K562 (cell line): ENCODE results near the gene RERE. TPM values are rescaled to one million over a fixed set of nuclear protein-coding genes. Genes with fewer than 3 reads are reported as not detected.

Experiments
- ARID1B ChIP-seq: fragments of 450-650 bp; IDR thresholded peaks from 2 replicates; pipeline ENCODE4 v1.6.1; 2016; ENCODE audit warnings: antibody characterized with exemption, mild to moderate bottlenecking, inconsistent platforms
- ARID2 ChIP-seq: fragments of 450-650 bp; IDR thresholded peaks from 2 replicates; pipeline ENCODE4 v1.6.1; 2017; ENCODE audit warnings: antibody characterized with exemption, mild to moderate bottlenecking
- ETV1 ChIP-seq: fragments of 450-650 bp; conservative IDR thresholded peaks from 2 replicates; pipeline ENCODE4 v1.6.1; 2016; ENCODE audit warnings: missing genetic modification characterization, control low read depth, low read depth, missing compliant biosample characterization
- HDAC1 ChIP-seq, 2 experiments: fragments of 450-650 bp; IDR thresholded peaks; 2 replicates each; pipeline ENCODE4 v1.6.1; 2016 to 2017; ENCODE audit warnings: inconsistent platforms in 1 of 2, mild to moderate bottlenecking in 1 of 2, moderate library complexity in 1 of 2
- MIER1 ChIP-seq: fragments of 450-650 bp; IDR thresholded peaks from 2 replicates; pipeline ENCODE4 v1.6.1; 2016; ENCODE audit warnings: antibody characterized with exemption, mild to moderate bottlenecking, low read depth
- PCBP1 ChIP-seq: fragments of 200-400 bp; formaldehyde crosslinking; IDR thresholded peaks from 2 replicates; pipeline ENCODE4 v1.6.1; 2018; ENCODE audit warnings: mild to moderate bottlenecking, low read depth, low read length; ENCODE audit not compliant: poor library complexity, severe bottlenecking
- RBM25 ChIP-seq: fragments of 200-400 bp; formaldehyde crosslinking; IDR thresholded peaks from 2 replicates; pipeline ENCODE4 v1.6.1; 2018; ENCODE audit warnings: low read length, low read depth, moderate library complexity; ENCODE audit not compliant: severe bottlenecking
- ZBTB1 ChIP-seq: sonication (generic); formaldehyde crosslinking; IDR thresholded peaks from 2 replicates; pipeline ENCODE4 v1.8.1; 2023; ENCODE audit warnings: missing genetic modification reagents, low read depth, mild to moderate bottlenecking, borderline replicate concordance
- ZNF121 ChIP-seq: sonication (generic); formaldehyde crosslinking; conservative IDR thresholded peaks from 2 replicates; pipeline ENCODE4 v1.8.0; 2022; ENCODE audit warnings: missing genetic modification reagents
- ZNF24 ChIP-seq: fragments of 450-650 bp; IDR thresholded peaks from 2 replicates; pipeline ENCODE4 v1.6.1; 2016
- polyA plus RNA-seq, 8 experiments: library from polyadenylated mRNA; depleted of rRNA in 4 of 8; stranded (reverse) in 5 of 8; unstranded in 3 of 8; fragments of >200 nt; fragmentation: Nextera tagmentation in 2 of 8; fragmentation: Illumina TruSeq in 1 of 8; extraction: Ambion mirVana in 2 of 8; extraction: Trizol in 1 of 8; gene quantifications; 2 replicates each; pipeline versions ENCODE4 v1.2.1 to v1.2.3, GENCODE V29; 2011 to 2014; ENCODE audit warnings: inconsistent platforms in 1 of 8, missing spikeins in 1 of 8
- total RNA-seq, 7 experiments: library from RNA; depleted of rRNA in 6 of 7; stranded (reverse); fragments of >200 nt in 6 of 7; fragmentation: Illumina TruSeq in 2 of 7; extraction: Trizol in 2 of 7; gene quantifications; 2 replicates each; pipeline versions ENCODE4 v1.2.1 to v1.2.3, GENCODE V29; 2011 to 2021; ENCODE audit warnings: low replicate concordance in 1 of 7
- TF ChIP-seq, protein P1 (sequence below): fragments of 450-650 bp; formaldehyde crosslinking; IDR thresholded peaks from 2 replicates; pipeline ENCODE4 v1.4.0; 2020; ENCODE audit warnings: mild to moderate bottlenecking, moderate library complexity
- TF ChIP-seq, protein P2 (sequence below): sonication (generic); formaldehyde crosslinking; IDR thresholded peaks from 2 replicates; pipeline ENCODE4 v1.8.0; 2022; ENCODE audit warnings: missing genetic modification reagents, mild to moderate bottlenecking, moderate library complexity, borderline replicate concordance
- TF ChIP-seq, protein P3 (sequence below): IDR thresholded peaks from 2 replicates; pipeline ENCODE4 v1.6.1; 2011; ENCODE audit warnings: borderline replicate concordance, low read depth, mild to moderate bottlenecking, moderate library complexity, low read length; ENCODE audit not compliant: insufficient read depth, poor library complexity, severe bottlenecking
- TF ChIP-seq, protein P4 (sequence below): fragments of 250-450 bp; sonication (Bioruptor Pico); IDR thresholded peaks from 2 replicates; pipeline ENCODE4 v1.5.0; 2020; ENCODE audit warnings: mild to moderate bottlenecking
- TF ChIP-seq, protein P5 (sequence below), 2 experiments: fragments of 200-800 bp in 1 of 2; sonication (Bioruptor generic) in 1 of 2; sonication (generic) in 1 of 2; formaldehyde crosslinking in 1 of 2; IDR thresholded peaks in 1 of 2; conservative IDR thresholded peaks in 1 of 2; 2 replicates each; pipeline versions ENCODE4 v1.5.0 to v1.6.1; 2016 to 2020; ENCODE audit warnings: missing compliant biosample characterization in 1 of 2, missing genetic modification characterization in 1 of 2, missing genetic modification reagents in 1 of 2
- TF ChIP-seq, protein P6 (sequence below), 2 experiments: fragments of 450-650 bp; IDR thresholded peaks; 2 replicates each; pipeline ENCODE4 v1.6.1; 2016

RERE gene
- total and polyA plus RNA-seq, 9 of the 15 experiments (the other 6 are each of a cell fraction or from before 2014, with no cell fraction given) = 3.0 to 51.5 (median 13.4) TPM

DNA sequence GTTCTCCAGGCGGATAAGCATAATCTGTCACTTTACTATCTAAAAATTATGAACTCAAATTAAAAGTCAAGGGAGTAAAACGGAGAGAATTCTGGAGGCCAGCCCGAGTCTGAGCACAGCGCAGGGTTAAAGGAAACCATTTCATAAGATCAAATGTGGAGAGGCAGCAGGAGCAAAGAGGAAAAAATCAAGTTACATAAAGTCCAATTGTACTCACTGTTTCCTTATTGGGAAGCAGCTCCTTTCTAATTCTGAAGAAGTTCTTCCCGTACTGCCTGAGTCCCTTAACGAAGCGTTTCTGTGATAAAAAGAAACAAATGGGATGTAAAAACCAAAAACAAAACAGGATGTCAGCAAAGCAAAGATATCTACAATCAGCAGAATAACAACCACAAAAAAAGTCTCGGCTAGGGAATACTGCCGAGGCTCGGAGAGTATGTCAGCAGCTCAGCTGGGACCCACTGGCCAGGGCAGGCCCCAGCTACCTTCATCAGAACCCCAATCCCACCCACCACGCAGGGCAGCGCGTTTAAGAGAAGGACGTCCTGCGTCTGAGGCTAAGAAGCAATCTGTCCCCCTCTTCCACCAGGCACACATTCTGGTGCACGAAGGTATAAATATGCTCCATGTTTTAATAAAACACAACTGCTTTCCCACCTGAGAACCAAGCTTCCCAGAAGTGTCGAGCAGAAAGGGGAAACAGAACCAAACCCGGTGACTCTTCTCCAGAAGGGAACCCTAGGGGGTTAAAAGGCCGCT is 394.8 kb downstream of the RERE start (continued):
- TF ChIP-seq ZNF121 (CRISPR knock-in tag) = no peak
- TF ChIP-seq, protein P1, sequence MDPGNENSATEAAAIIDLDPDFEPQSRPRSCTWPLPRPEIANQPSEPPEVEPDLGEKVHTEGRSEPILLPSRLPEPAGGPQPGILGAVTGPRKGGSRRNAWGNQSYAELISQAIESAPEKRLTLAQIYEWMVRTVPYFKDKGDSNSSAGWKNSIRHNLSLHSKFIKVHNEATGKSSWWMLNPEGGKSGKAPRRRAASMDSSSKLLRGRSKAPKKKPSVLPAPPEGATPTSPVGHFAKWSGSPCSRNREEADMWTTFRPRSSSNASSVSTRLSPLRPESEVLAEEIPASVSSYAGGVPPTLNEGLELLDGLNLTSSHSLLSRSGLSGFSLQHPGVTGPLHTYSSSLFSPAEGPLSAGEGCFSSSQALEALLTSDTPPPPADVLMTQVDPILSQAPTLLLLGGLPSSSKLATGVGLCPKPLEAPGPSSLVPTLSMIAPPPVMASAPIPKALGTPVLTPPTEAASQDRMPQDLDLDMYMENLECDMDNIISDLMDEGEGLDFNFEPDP = no peak
- TF ChIP-seq ARID1B = peak; percentile 21; the same call in 1 of the 2 replicates
- TF ChIP-seq, protein P2, sequence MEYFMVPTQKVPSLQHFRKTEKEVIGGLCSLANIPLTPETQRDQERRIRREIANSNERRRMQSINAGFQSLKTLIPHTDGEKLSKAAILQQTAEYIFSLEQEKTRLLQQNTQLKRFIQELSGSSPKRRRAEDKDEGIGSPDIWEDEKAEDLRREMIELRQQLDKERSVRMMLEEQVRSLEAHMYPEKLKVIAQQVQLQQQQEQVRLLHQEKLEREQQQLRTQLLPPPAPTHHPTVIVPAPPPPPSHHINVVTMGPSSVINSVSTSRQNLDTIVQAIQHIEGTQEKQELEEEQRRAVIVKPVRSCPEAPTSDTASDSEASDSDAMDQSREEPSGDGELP (CRISPR knock-in tag) = peak; percentile 48; the same call in 1 of the 2 replicates
- no peak for TF ChIP-seq MIER1
- TF ChIP-seq RBM25 = no peak
- TF ChIP-seq, protein P3, sequence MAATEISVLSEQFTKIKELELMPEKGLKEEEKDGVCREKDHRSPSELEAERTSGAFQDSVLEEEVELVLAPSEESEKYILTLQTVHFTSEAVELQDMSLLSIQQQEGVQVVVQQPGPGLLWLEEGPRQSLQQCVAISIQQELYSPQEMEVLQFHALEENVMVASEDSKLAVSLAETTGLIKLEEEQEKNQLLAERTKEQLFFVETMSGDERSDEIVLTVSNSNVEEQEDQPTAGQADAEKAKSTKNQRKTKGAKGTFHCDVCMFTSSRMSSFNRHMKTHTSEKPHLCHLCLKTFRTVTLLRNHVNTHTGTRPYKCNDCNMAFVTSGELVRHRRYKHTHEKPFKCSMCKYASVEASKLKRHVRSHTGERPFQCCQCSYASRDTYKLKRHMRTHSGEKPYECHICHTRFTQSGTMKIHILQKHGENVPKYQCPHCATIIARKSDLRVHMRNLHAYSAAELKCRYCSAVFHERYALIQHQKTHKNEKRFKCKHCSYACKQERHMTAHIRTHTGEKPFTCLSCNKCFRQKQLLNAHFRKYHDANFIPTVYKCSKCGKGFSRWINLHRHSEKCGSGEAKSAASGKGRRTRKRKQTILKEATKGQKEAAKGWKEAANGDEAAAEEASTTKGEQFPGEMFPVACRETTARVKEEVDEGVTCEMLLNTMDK = no peak
- TF ChIP-seq, protein P4, sequence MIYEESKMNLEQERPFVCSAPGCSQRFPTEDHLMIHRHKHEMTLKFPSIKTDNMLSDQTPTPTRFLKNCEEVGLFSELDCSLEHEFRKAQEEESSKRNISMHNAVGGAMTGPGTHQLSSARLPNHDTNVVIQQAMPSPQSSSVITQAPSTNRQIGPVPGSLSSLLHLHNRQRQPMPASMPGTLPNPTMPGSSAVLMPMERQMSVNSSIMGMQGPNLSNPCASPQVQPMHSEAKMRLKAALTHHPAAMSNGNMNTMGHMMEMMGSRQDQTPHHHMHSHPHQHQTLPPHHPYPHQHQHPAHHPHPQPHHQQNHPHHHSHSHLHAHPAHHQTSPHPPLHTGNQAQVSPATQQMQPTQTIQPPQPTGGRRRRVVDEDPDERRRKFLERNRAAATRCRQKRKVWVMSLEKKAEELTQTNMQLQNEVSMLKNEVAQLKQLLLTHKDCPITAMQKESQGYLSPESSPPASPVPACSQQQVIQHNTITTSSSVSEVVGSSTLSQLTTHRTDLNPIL (CRISPR knock-in tag) = no peak
- 0 out of 2 replicates have a peak, but pooled peaks have one; percentile 59 for TF ChIP-seq ZBTB1 (CRISPR knock-in tag)
- TF ChIP-seq ZNF24 = no peak
- TF ChIP-seq ARID2 = no peak
- no peak for TF ChIP-seq PCBP1
- TF ChIP-seq HDAC1 (IDR thresholded peaks at IDR 0.05) = 0 out of 4 replicates have a peak, but pooled peaks of 1 of the 2 experiments have one; percentile 17
- TF ChIP-seq, protein P5, sequence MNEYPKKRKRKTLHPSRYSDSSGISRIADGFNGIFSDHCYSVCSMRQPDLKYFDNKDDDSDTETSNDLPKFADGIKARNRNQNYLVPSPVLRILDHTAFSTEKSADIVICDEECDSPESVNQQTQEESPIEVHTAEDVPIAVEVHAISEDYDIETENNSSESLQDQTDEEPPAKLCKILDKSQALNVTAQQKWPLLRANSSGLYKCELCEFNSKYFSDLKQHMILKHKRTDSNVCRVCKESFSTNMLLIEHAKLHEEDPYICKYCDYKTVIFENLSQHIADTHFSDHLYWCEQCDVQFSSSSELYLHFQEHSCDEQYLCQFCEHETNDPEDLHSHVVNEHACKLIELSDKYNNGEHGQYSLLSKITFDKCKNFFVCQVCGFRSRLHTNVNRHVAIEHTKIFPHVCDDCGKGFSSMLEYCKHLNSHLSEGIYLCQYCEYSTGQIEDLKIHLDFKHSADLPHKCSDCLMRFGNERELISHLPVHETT (CRISPR knock-in tag; conservative IDR thresholded peaks at IDR 0.05 in 1 of 2, IDR thresholded peaks at IDR 0.05 in 1 of 2) = no peak
- TF ChIP-seq, protein P6, sequence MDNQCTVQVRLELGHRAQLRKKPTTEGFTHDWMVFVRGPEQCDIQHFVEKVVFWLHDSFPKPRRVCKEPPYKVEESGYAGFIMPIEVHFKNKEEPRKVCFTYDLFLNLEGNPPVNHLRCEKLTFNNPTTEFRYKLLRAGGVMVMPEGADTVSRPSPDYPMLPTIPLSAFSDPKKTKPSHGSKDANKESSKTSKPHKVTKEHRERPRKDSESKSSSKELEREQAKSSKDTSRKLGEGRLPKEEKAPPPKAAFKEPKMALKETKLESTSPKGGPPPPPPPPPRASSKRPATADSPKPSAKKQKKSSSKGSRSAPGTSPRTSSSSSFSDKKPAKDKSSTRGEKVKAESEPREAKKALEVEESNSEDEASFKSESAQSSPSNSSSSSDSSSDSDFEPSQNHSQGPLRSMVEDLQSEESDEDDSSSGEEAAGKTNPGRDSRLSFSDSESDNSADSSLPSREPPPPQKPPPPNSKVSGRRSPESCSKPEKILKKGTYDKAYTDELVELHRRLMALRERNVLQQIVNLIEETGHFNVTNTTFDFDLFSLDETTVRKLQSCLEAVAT (IDR thresholded peaks at IDR 0.05) = peak in 1 of 2 experiments; percentile 26; a peak in 1 of 4 replicates
- peak; percentile 10; the same call in 1 of the 2 replicates for TF ChIP-seq ETV1 (tag)
